ENCODE results near the gene ASIC4. TPM values are rescaled to one million over a fixed set of nuclear protein-coding genes. Genes with fewer than 3 reads are reported as not detected.

ASIC4 gene
- total RNA-seq, 5 donors from 2014 or later (not counting 1 experiment from before 2014, with no cell fraction given) = 0.09 to 0.35 (median 0.20) TPM; not detected in 2

GRCh38 chr2:219538504-219538951 is 24.2 kb downstream of the ASIC4 start:
- no peak overlapping the region for H3K27ac ChIP-seq (ENCODE audit: low read length)
- ChIA-PET POLR2A (no interaction called here), CTCF (interaction anchor here (0.6 to 1.2 kb wide), 4 partner anchors 9 to 151 kb away, joined by 3 to 4 read pairs (median 3); no protein-coding TSS in a partner anchor)
- no peak overlapping the region for H3K27ac Mint-ChIP-seq
- 100% methylated on average over 1 of the region's 6 CpGs for WGBS (ENCODE audit: insufficient coverage)
- no peak overlapping the region for H3K4me3 ChIP-seq (ENCODE audit: control insufficient read depth in 1 of 2, extremely low read depth in 1 of 2, low read length in 1 of 2)
- H3K9me3 Mint-ChIP-seq = no peaks in the 10 kb centered on the region
- peaks cover 0 to 7% of the 10 kb centered on the region in 2 donors for H3K27me3 Mint-ChIP-seq
- ATAC-seq (replicated peaks in 1 of 4) (no peak), DNase-seq (no peak)
- H3K36me3 ChIP-seq (ENCODE audit: control insufficient read depth in 2 of 2, extremely low read depth in 1 of 2, insufficient read depth in 1 of 2, low read length in 1 of 2) = peaks cover 0 to 12% of the 10 kb centered on the region in 2 donors
- H3K4me3 Mint-ChIP-seq = no peak overlapping the region
- peaks cover 14 to 18% (median 17%) of the 10 kb centered on the region in 3 donors for H3K4me1 Mint-ChIP-seq
- peaks cover 10 to 22% of the 10 kb centered on the region in 2 experiments for H3K4me1 ChIP-seq (ENCODE audit: control insufficient read depth in 1 of 2, extremely low read depth in 1 of 2, insufficient read depth in 2 of 2, low read length in 2 of 2)
- peaks cover 0 to 35% of the 10 kb centered on the region in 2 experiments for H3K27me3 ChIP-seq (replicated peaks in 1 of 2; ENCODE audit: control insufficient read depth in 2 of 2, extremely low read depth in 1 of 2, insufficient read depth in 2 of 2, low read length in 1 of 2)
- no peaks in the 10 kb centered on the region for H3K9me3 ChIP-seq
- H3K36me3 Mint-ChIP-seq = no peaks in the 10 kb centered on the region

DNA sequence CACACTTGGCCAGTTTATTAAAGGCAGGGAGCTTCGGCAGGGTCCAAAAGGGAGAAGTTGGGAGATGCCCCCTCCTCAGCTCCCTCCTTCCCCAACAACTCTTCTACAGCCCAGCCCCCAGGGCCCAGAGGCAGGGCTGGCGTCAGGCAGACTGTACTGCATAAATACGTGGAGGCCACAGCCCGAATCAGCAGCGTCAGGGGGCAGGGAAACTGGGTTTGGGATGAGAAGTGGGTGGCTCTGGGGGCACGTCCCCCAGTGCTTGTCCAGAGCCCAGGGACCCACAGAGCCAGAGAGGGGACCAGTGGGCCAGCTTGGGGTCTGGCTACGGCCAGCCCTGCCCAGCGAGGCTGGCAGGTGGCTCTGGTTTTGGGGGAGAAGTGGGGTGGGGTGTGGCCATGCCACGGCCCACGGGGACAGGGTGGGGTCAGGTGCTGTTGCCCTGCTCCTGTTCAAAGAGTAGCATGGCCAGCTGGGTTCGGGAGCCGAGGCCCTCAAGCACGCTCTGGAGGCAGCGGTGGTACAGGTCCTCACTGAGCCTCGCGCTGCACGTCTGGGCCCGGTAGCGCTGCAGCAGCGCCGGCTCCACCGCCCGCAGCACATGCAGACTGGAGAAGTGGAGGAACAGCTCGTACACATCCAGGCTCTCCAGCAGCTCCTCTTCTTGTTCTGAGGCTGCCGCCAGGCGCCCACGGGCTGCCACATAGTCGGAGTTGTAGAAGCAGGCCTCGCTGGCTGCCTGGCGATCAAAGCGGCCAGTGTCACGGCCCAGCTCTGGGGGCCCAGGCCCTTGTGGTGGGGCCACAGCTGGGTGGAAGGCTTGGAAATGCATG is 24.9 kb downstream of the ASIC4 start:
- Mint-ChIP-seq H3K9me3 (no peaks in the 10 kb centered on the region), H3K36me3 (no peaks in the 10 kb centered on the region), H3K4me3 (no peak overlapping the region), H3K27ac (no peak overlapping the region), H3K4me1 (peaks cover 15 to 19% (median 19%) of the 10 kb centered on the region in 3 donors), H3K27me3 (peaks cover 0 to 3% of the 10 kb centered on the region in 2 donors)
- Histone ChIP-seq H3K36me3 (ENCODE audit: control insufficient read depth in 2 of 2, extremely low read depth in 1 of 2, insufficient read depth in 1 of 2, low read length in 1 of 2) (peaks cover 0 to 12% of the 10 kb centered on the region in 2 donors), H3K9me3 (no peaks in the 10 kb centered on the region), H3K4me1 (ENCODE audit: control insufficient read depth in 1 of 2, extremely low read depth in 1 of 2, insufficient read depth in 2 of 2, low read length in 2 of 2) (peaks cover 10 to 28% of the 10 kb centered on the region in 2 experiments), H3K27me3 (replicated peaks in 1 of 2; ENCODE audit: control insufficient read depth in 2 of 2, extremely low read depth in 1 of 2, insufficient read depth in 2 of 2, low read length in 1 of 2) (peaks cover 0 to 34% of the 10 kb centered on the region in 2 experiments), H3K27ac (ENCODE audit: low read length) (no peak overlapping the region), H3K4me3 (ENCODE audit: control insufficient read depth in 1 of 2, extremely low read depth in 1 of 2, low read length in 1 of 2) (no peak overlapping the region)
- WGBS (ENCODE audit: insufficient coverage) = 91% methylated on average over 26 of the region's 32 CpGs
- POLR2A ChIA-PET = no interaction called here
- ATAC-seq (replicated peaks in 1 of 4) = no peak
- DNase-seq = no peak
- CTCF ChIA-PET = interaction anchor here (0.6 to 1.0 kb wide), 4 partner anchors 9 to 65 kb away, joined by 3 to 4 read pairs (median 3); no protein-coding TSS in a partner anchor

- POLR2A ChIA-PET = no interaction called here
- peaks cover 24 to 28% (median 27%) of the 10 kb centered on the region in 3 donors for H3K4me1 Mint-ChIP-seq
- CTCF ChIA-PET = interaction anchor here (0.6 to 2.8 kb wide), 14 partner anchors 10 to 105 kb away, joined by 3 to 13 read pairs (median 4); partner anchors contain the start of gene GMPPA (in 1 of the 2)
Observed at GRCh38 chr2:219539926-219540678, 25.8 kb downstream of the ASIC4 start.

GRCh38 chr2:219540784-219541504 is 26.7 kb downstream of the ASIC4 start:
- H3K4me3 Mint-ChIP-seq = peak overlapping the region; percentile 46 to 89 (median 84)
- no peak overlapping the region for H3K4me3 ChIP-seq (ENCODE audit: control insufficient read depth in 1 of 2, extremely low read depth in 1 of 2, low read length in 1 of 2)
- peaks cover 24 to 28% (median 27%) of the 10 kb centered on the region in 3 donors for H3K4me1 Mint-ChIP-seq
- H3K36me3 Mint-ChIP-seq = no peaks in the 10 kb centered on the region
- H3K9me3 Mint-ChIP-seq = no peaks in the 10 kb centered on the region
- peaks cover 0 to 12% of the 10 kb centered on the region in 2 donors for H3K36me3 ChIP-seq (ENCODE audit: control insufficient read depth in 2 of 2, extremely low read depth in 1 of 2, insufficient read depth in 1 of 2, low read length in 1 of 2)
- WGBS (ENCODE audit: insufficient coverage) = 89% methylated on average over 5 of the region's 12 CpGs
- peaks cover 10 to 33% of the 10 kb centered on the region in 2 experiments for H3K4me1 ChIP-seq (ENCODE audit: control insufficient read depth in 1 of 2, extremely low read depth in 1 of 2, insufficient read depth in 2 of 2, low read length in 2 of 2)
- POLR2A ChIA-PET = no interaction called here
- no peak overlapping the region for H3K27ac Mint-ChIP-seq
- H3K27me3 ChIP-seq (replicated peaks in 1 of 2; ENCODE audit: control insufficient read depth in 2 of 2, extremely low read depth in 1 of 2, insufficient read depth in 2 of 2, low read length in 1 of 2) = peaks cover 0 to 22% of the 10 kb centered on the region in 2 experiments
- DNase-seq (no peak), ATAC-seq (replicated peaks in 1 of 4) (no peak)
- no peak overlapping the region for H3K27ac ChIP-seq (ENCODE audit: low read length)
- peaks cover 0 to under 1% of the 10 kb centered on the region in 2 donors for H3K27me3 Mint-ChIP-seq
- CTCF ChIA-PET = interaction anchor here (0.5 to 2.8 kb wide), 37 partner anchors 9 to 154 kb away, joined by 3 to 13 read pairs (median 4); partner anchors contain the start of genes DNPEP (in 1 of the 2) and GMPPA (in 1 of the 2)
- no peaks in the 10 kb centered on the region for H3K9me3 ChIP-seq

More at GRCh38 chr2:219539926-219540678, 25.8 kb downstream of the ASIC4 start:
- Histone ChIP-seq H3K4me1 (ENCODE audit: control insufficient read depth in 1 of 2, extremely low read depth in 1 of 2, insufficient read depth in 2 of 2, low read length in 2 of 2) (peaks cover 10 to 33% of the 10 kb centered on the region in 2 experiments), H3K36me3 (ENCODE audit: control insufficient read depth in 2 of 2, extremely low read depth in 1 of 2, insufficient read depth in 1 of 2, low read length in 1 of 2) (peaks cover 0 to 12% of the 10 kb centered on the region in 2 donors), H3K4me3 (ENCODE audit: control insufficient read depth in 1 of 2, extremely low read depth in 1 of 2, low read length in 1 of 2) (no peak overlapping the region), H3K9me3 (no peaks in the 10 kb centered on the region), H3K27me3 (replicated peaks in 1 of 2; ENCODE audit: control insufficient read depth in 2 of 2, extremely low read depth in 1 of 2, insufficient read depth in 2 of 2, low read length in 1 of 2) (peaks cover 0 to 25% of the 10 kb centered on the region in 2 experiments), H3K27ac (ENCODE audit: low read length) (no peak overlapping the region)
- H3K4me3 Mint-ChIP-seq = no peak overlapping the region
- no peak overlapping the region for H3K27ac Mint-ChIP-seq
- no peaks in the 10 kb centered on the region for H3K36me3 Mint-ChIP-seq
- peaks cover 0 to 3% of the 10 kb centered on the region in 2 donors for H3K27me3 Mint-ChIP-seq
- H3K9me3 Mint-ChIP-seq = no peaks in the 10 kb centered on the region
- ATAC-seq (replicated peaks in 1 of 4) (no peak), DNase-seq (no peak)
- WGBS (ENCODE audit: insufficient coverage) = 94% methylated on average over 46 of the region's 46 CpGs

DNA sequence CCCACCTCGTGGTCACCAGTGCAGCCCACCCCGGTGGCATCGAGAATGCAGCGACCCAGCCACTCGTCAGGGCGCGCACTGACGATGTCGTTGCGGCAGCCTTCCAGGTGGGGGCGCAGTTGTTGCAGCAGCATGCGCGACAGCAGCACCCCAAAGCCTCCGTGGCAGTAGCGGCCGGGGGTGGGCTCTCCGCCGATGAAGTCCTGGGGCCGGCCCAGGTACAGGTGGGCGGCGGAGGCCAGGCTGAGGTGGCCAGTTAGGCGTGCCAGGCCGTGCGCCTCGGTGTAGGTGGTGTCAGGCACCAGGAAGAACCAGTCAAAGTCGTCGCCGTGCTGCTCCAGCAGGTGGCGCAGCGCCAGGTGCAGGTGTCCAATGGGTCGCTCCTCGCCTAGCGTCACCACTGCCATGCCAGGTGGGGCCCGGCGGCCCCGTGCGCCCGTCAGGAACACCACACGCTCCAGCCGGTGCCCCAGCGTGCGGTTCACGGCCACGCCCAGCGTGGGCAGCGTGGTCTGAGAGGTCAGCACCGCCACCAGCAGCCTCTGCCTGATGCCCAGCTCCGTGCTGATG is 27.4 kb downstream of the ASIC4 start:
- H3K9me3 ChIP-seq = no peaks in the 10 kb centered on the region
- no peaks in the 10 kb centered on the region for H3K9me3 Mint-ChIP-seq
- peaks cover 0 to 12% of the 10 kb centered on the region in 2 donors for H3K36me3 ChIP-seq (ENCODE audit: control insufficient read depth in 2 of 2, extremely low read depth in 1 of 2, insufficient read depth in 1 of 2, low read length in 1 of 2)
- peaks cover 4 to 14% of the 10 kb centered on the region in 2 experiments for H3K27me3 ChIP-seq (replicated peaks in 1 of 2; ENCODE audit: control insufficient read depth in 2 of 2, extremely low read depth in 1 of 2, insufficient read depth in 2 of 2, low read length in 1 of 2)
- no peak overlapping the region for H3K27ac ChIP-seq (ENCODE audit: low read length)
- ATAC-seq (replicated peaks in 1 of 4) (peak; percentile 37 to 45 (median 40)), DNase-seq (peak; percentile 65 to 92 (median 80))
- H3K27me3 Mint-ChIP-seq = peaks cover 0 to 4% of the 10 kb centered on the region in 2 donors
- peak overlapping the region; percentile 78 to 89 (median 84) for H3K4me3 Mint-ChIP-seq
- H3K36me3 Mint-ChIP-seq = no peaks in the 10 kb centered on the region
- H3K27ac Mint-ChIP-seq = no peak overlapping the region
- H3K4me1 ChIP-seq (ENCODE audit: control insufficient read depth in 1 of 2, extremely low read depth in 1 of 2, insufficient read depth in 2 of 2, low read length in 2 of 2) = peaks cover 10 to 33% of the 10 kb centered on the region in 2 experiments
- CTCF ChIA-PET = interaction anchor here (0.5 to 2.8 kb wide), 38 partner anchors 9 to 1744 kb away, joined by 3 to 13 read pairs (median 4); partner anchors contain the start of genes DNPEP (in 1 of the 2) and GMPPA (in 1 of the 2)
- H3K4me1 Mint-ChIP-seq = peaks cover 24 to 28% (median 27%) of the 10 kb centered on the region in 3 donors
- POLR2A ChIA-PET = no interaction called here
- H3K4me3 ChIP-seq (ENCODE audit: control insufficient read depth in 1 of 2, extremely low read depth in 1 of 2, low read length in 1 of 2) = peak overlapping the region; percentile 57 to 71
- WGBS (ENCODE audit: insufficient coverage) = under 1% methylated on average over 44 of the region's 48 CpGs
